ENCODE measurements around the gene GTF2F2. TPM values are rescaled to one million over a fixed set of nuclear protein-coding genes. Genes with fewer than 3 reads are reported as not detected.

GTF2F2 gene
- total RNA-seq, 1 experiment from 2014 or later: 40.1 TPM

GRCh38 chr13:45331123-45331619 is 210.9 kb downstream of the GTF2F2 start:
- Histone ChIP-seq H3K9me3 (ENCODE audit: control insufficient read depth in 1 of 2, insufficient read depth in 1 of 2, low read depth in 1 of 2, low read length in 2 of 2) (no peaks in the 10 kb centered on the region), H3K4me1 (ENCODE audit: control insufficient read depth in 1 of 2, insufficient read depth in 2 of 2, low read length in 2 of 2) (peaks cover 46 to 75% of the 10 kb centered on the region in 2 experiments), H3K4me2 (ENCODE audit: low read length) (peak overlapping the region; percentile 44), H2AFZ (ENCODE audit: low read depth, low read length, poor library complexity, severe bottlenecking) (no peak overlapping the region), H4K20me1 (ENCODE audit: insufficient read depth) (peaks cover 12% of the 10 kb centered on the region; the same call in 1 of the 2 replicates), H3K79me2 (ENCODE audit: insufficient read depth, low read length) (peaks cover 3% of the 10 kb centered on the region; the same call in 1 of the 2 replicates), H3K27me3 (ENCODE audit: insufficient read depth, low read length) (no peaks in the 10 kb centered on the region), H3K9ac (ENCODE audit: low read length) (peak overlapping the region; percentile 38), H3K4me3 (replicated peaks in 1 of 2; ENCODE audit: low read depth in 1 of 2, low read length in 2 of 2) (no peak overlapping the region), H3K9me2 (ENCODE audit: insufficient read depth) (no peaks in the 10 kb centered on the region), H3K27ac (ENCODE audit: low read depth, low read length) (peak overlapping the region; percentile 78; the same call in 1 of the 2 replicates), H3K36me3 (ENCODE audit: control insufficient read depth in 1 of 2, insufficient read depth in 2 of 2, low read length in 2 of 2) (peaks cover 0 to 8% of the 10 kb centered on the region in 2 experiments; a peak in 1 of 4 replicates)
- ChIA-PET POLR2A (interaction anchor here (3.1 kb wide), 1 partner anchor 10 kb away, joined by 29 read pairs; the partner anchor contains the start of gene TPT1), RAD21 (ENCODE audit: low non-redundant PET in 1 of 2, low total read pairs in 2 of 2, uncharacterized antibody in 2 of 2, unreplicated experiment in 2 of 2) (no interaction called here), CTCF (interaction anchor here (1.0 kb wide), 1 partner anchor 284 kb away, joined by 4 read pairs; no protein-coding TSS in a partner anchor)
- TF ChIP-seq TCF7L2 (IDR thresholded peaks at IDR 0.05; ENCODE audit: borderline replicate concordance, extremely low read depth, insufficient read depth, insufficient read length): no peak
- TF ChIP-seq RAD21 (IDR thresholded peaks at IDR 0.05; ENCODE audit: low read depth): no peak
- peak; percentile 80 for TF ChIP-seq POLR2A (IDR thresholded peaks at IDR 0.05; ENCODE audit: borderline replicate concordance, extremely low read depth, insufficient read depth, insufficient read length)
- TF ChIP-seq CTCF (IDR thresholded peaks at IDR 0.05 in 2 of 3, conservative IDR thresholded peaks at IDR 0.05 in 1 of 3; ENCODE audit: borderline replicate concordance in 1 of 3, insufficient read depth in 1 of 3, low read depth in 2 of 3, low read length in 2 of 3): no peak
- TF ChIP-seq CBX3 (IDR thresholded peaks at IDR 0.05; ENCODE audit: low read depth): no peak
- no peak for TF ChIP-seq EZH2phosphoT487 (IDR thresholded peaks at IDR 0.05; ENCODE audit: borderline replicate concordance)
- no peak for TF ChIP-seq ZNF274 (IDR thresholded peaks at IDR 0.05; ENCODE audit: low read depth, low read length)
- no peak for TF ChIP-seq SRF (IDR thresholded peaks at IDR 0.05; ENCODE audit: low read depth)
- TF ChIP-seq POLR2AphosphoS5 (IDR thresholded peaks at IDR 0.05; ENCODE audit: low read depth, low read length): peak; percentile 32
- TF ChIP-seq ATF3 (IDR thresholded peaks at IDR 0.05): no peak
- TF ChIP-seq CEBPB (IDR thresholded peaks at IDR 0.05; ENCODE audit: low read depth): no peak
- TF ChIP-seq ELF1 (IDR thresholded peaks at IDR 0.05; ENCODE audit: borderline replicate concordance, low read depth): no peak
- no TSS peak for BruUV-seq (replicated peaks)
- ATAC-seq (no peak), DNase-seq (ENCODE audit: low read depth, low spot score) (no peak)
- intact Hi-C loops (cut with micrococcal nuclease): no loop called here

Measured in HCT116 (cell line).